Stimulated activated CD4-positive, alpha-beta T cell treated with anti-CD3 and anti-CD28 coated beads, Interleukin-15, amount 100 ng/mL, for 24 hours (primary cell): Measurements from ENCODE around the gene EIF4G2.

ENCODE experiments used
- DNase-seq: peaks from one replicate; pipeline ENCODE4 v3.0.0-alpha.2; 2020

The EIF4G2 gene

GRCh38 chr11:10807493-10808234 is 1.1 kb downstream of the EIF4G2 start:
- peak; percentile 62 for DNase-seq

GRCh38 chr11:10806206-10806605 is 2.5 kb downstream of the EIF4G2 start:
- DNase-seq: no peak

GRCh38 chr11:10805741-10806140 is 3.0 kb downstream of the EIF4G2 start:
- no peak for DNase-seq

GRCh38 chr11:10803676-10804075 is 5.0 kb downstream of the EIF4G2 start:
- DNase-seq: no peak

GRCh38 chr11:10800292-10800691 is 8.4 kb downstream of the EIF4G2 start:
- DNase-seq: no peak

- DNase-seq: no peak
Observed at GRCh38 chr11:10798330-10798928, 10.3 kb downstream of the EIF4G2 start.

- no peak for DNase-seq
Observed at GRCh38 chr11:10797531-10797930, 11.2 kb downstream of the EIF4G2 start.

GRCh38 chr11:10797001-10797400 is 11.7 kb downstream of the EIF4G2 start:
- DNase-seq: no peak

- DNase-seq: no peak
Observed at GRCh38 chr11:10796191-10796590, 12.5 kb downstream of the EIF4G2 start.

- DNase-seq: no peak
Observed at GRCh38 chr11:10793470-10794255, 15.1 kb downstream of the EIF4G2 start.

GRCh38 chr11:10792385-10793068 is 16.2 kb downstream of the EIF4G2 start:
- DNase-seq: peak; percentile 90

GRCh38 chr11:10786451-10786850 is 22.3 kb downstream of the EIF4G2 start:
- DNase-seq: no peak

- DNase-seq: no peak
Observed at GRCh38 chr11:10785146-10785474, 23.6 kb downstream of the EIF4G2 start.

GRCh38 chr11:10784232-10785145 is 24.2 kb downstream of the EIF4G2 start:
- no peak for DNase-seq

GRCh38 chr11:10780040-10780439 is 28.7 kb downstream of the EIF4G2 start:
- no peak for DNase-seq

GRCh38 chr11:10779086-10779485 is 29.6 kb downstream of the EIF4G2 start:
- no peak for DNase-seq

- no peak for DNase-seq
Observed at GRCh38 chr11:10778217-10778970, 30.3 kb downstream of the EIF4G2 start.

GRCh38 chr11:10777806-10778205 is 30.9 kb downstream of the EIF4G2 start:
- no peak for DNase-seq

- no peak for DNase-seq
Observed at GRCh38 chr11:10777393-10777793, 31.3 kb downstream of the EIF4G2 start.

GRCh38 chr11:10774811-10775210 is 33.9 kb downstream of the EIF4G2 start:
- DNase-seq: no peak

- no peak for DNase-seq
Observed at GRCh38 chr11:10771457-10771856, 37.3 kb downstream of the EIF4G2 start.
